Endothelial cell of umbilical vein (primary cell): ENCODE data around the gene HAND2. TPM values are rescaled to one million over a fixed set of nuclear protein-coding genes. Genes with fewer than 3 reads are reported as not detected.

Source experiments
- BruUV-seq: library from RNA; stranded (reverse); fragments of 400-500 nt; replicated peaks from 2 replicates; lab custom pipeline; 2021; lab: Mats Ljungman, UMichigan
- CTCF ChIA-PET: fragments of 300-600, 350-600 bp; sonication (Branson Sonifier 250); formaldehyde crosslinking; loops from one replicate; lab custom pipeline; 2021; ENCODE audit warnings: antibody characterized with exemption, inconsistent platforms; lab: Charles Lee
- POLR2A ChIA-PET: fragments of 300-600, 350-600 bp; sonication (Branson Sonifier 250); formaldehyde crosslinking; loops from one replicate; lab custom pipeline; 2021; ENCODE audit warnings: antibody characterized with exemption, inconsistent platforms; lab: Charles Lee
- DNase-seq: peaks from one replicate; pipeline ENCODE4 v3.0.0-alpha.2; 2011; ENCODE audit warnings: low read depth, low spot score
- FAIRE-seq: peaks from 2 replicates; lab custom pipeline; 2011; peaks lifted over from hg19 to GRCh38; lab: Jason Lieb, UNC
- H2AFZ ChIP-seq: 2 replicates; pipeline ENCODE4 v1.6.0; 2012; ENCODE audit warnings: low read depth, low read length, control low read depth, inconsistent platforms
- H3K27ac ChIP-seq: 2 replicates; pipeline ENCODE4 v1.5.1; 2011; ENCODE audit warnings: low read depth, mild to moderate bottlenecking, control low read depth, low read length, moderate library complexity; ENCODE audit not compliant: insufficient read depth
- H3K27me3 ChIP-seq, 2 experiments: 2 replicates each; pipeline versions ENCODE4 v1.6.0 to v1.6.1; 2011; ENCODE audit warnings: low read length in 2 of 2, mixed read lengths in 1 of 2; ENCODE audit not compliant: control insufficient read depth in 2 of 2, insufficient read depth in 2 of 2
- H3K36me3 ChIP-seq, 2 experiments: 2 replicates in 1 of 2; 3 replicates in 1 of 2; pipeline ENCODE4 v1.5.1; 2011; ENCODE audit warnings: low read length in 2 of 2, mild to moderate bottlenecking in 1 of 2, moderate library complexity in 1 of 2; ENCODE audit not compliant: control insufficient read depth in 2 of 2, insufficient read depth in 2 of 2; ENCODE audit errors: extremely low read depth in 1 of 2
- H3K4me1 ChIP-seq: 3 replicates; pipeline ENCODE4 v1.5.1; 2011; ENCODE audit warnings: mild to moderate bottlenecking, low read length; ENCODE audit not compliant: control insufficient read depth, insufficient read depth; ENCODE audit errors: extremely low read depth
- H3K4me2 ChIP-seq: 2 replicates; pipeline ENCODE4 v1.6.1; 2011; ENCODE audit warnings: low read length, control low read depth, mixed read lengths; ENCODE audit not compliant: insufficient read depth
- H3K4me3 ChIP-seq, 3 experiments: fragments of 200-600 bp in 1 of 3; sonication (generic), shearing (Covaris generic) in 1 of 3; replicated peaks in 1 of 3; 2 replicates each; pipeline ENCODE4 v1.5.1; 2011 to 2016; ENCODE audit warnings: control low read depth in 3 of 3, low read length in 3 of 3, mild to moderate bottlenecking in 2 of 3, inconsistent platforms in 1 of 3, low read depth in 1 of 3, moderate library complexity in 1 of 3; ENCODE audit not compliant: insufficient read depth in 1 of 3
- H3K79me2 ChIP-seq: 2 replicates; pipeline ENCODE4 v1.6.0; 2012; ENCODE audit warnings: low read length, inconsistent platforms; ENCODE audit not compliant: control insufficient read depth, insufficient read depth
- H3K9ac ChIP-seq: replicated peaks from 2 replicates; pipeline ENCODE3; 2011; ENCODE audit warnings: low read length, control low read depth; ENCODE audit not compliant: insufficient read depth; ENCODE audit errors: extremely low read depth
- H3K9me1 ChIP-seq: replicated peaks from 3 replicates; pipeline ENCODE4 v1.6.0; 2011; ENCODE audit warnings: mild to moderate bottlenecking, low read length; ENCODE audit not compliant: control insufficient read depth, insufficient read depth; ENCODE audit errors: extremely low read depth
- H3K9me3 ChIP-seq: replicated peaks from 2 replicates; pipeline ENCODE4 v1.5.1; 2012; ENCODE audit warnings: low read length, inconsistent platforms; ENCODE audit not compliant: control insufficient read depth, insufficient read depth
- H4K20me1 ChIP-seq: replicated peaks from 2 replicates; pipeline ENCODE3; 2011; ENCODE audit warnings: mild to moderate bottlenecking, low read length; ENCODE audit not compliant: control insufficient read depth, insufficient read depth; ENCODE audit errors: extremely low read depth
- CTCF ChIP-seq, 2 donors: IDR thresholded peaks; 1 replicate in 1 of 2; 2 replicates in 1 of 2; pipeline ENCODE4 v1.5.1; 2011; ENCODE audit warnings: low read length in 2 of 2, mild to moderate bottlenecking in 2 of 2, moderate library complexity in 2 of 2, control low read depth in 1 of 2, inconsistent platforms in 1 of 2, low read depth in 1 of 2; ENCODE audit not compliant: insufficient read depth in 1 of 2; ENCODE audit errors: extremely low read depth in 1 of 2
- EZH2 ChIP-seq: IDR thresholded peaks from 2 replicates; pipeline ENCODE4 v1.6.1; 2012; ENCODE audit warnings: borderline replicate concordance, low read depth, mild to moderate bottlenecking, moderate library complexity, low read length, inconsistent platforms; ENCODE audit not compliant: severe bottlenecking
- FOS ChIP-seq: IDR thresholded peaks from 2 replicates; pipeline ENCODE4 v1.6.1; 2011; ENCODE audit warnings: mild to moderate bottlenecking, low read length, moderate library complexity, borderline replicate concordance; ENCODE audit not compliant: insufficient read depth
- GATA2 ChIP-seq: IDR thresholded peaks from 2 replicates; pipeline ENCODE4 v1.7.0; 2011; ENCODE audit warnings: low read depth, mild to moderate bottlenecking, moderate library complexity, mixed read lengths, low read length; ENCODE audit not compliant: insufficient read length, insufficient read depth
- JUN ChIP-seq: IDR thresholded peaks from 2 replicates; pipeline ENCODE4 v1.6.1; 2011; ENCODE audit warnings: borderline replicate concordance, low read depth; ENCODE audit not compliant: insufficient read length, insufficient read depth
- MAX ChIP-seq: IDR thresholded peaks from 2 replicates; pipeline ENCODE4 v1.6.1; 2011; ENCODE audit not compliant: insufficient read depth, insufficient read length
- MYC ChIP-seq: IDR thresholded peaks from one replicate; pipeline ENCODE4 v1.6.1; 2011; ENCODE audit warnings: mild to moderate bottlenecking, low read depth, low read length
- POLR2A ChIP-seq: IDR thresholded peaks from 2 replicates; pipeline ENCODE4 v1.6.1; 2012; ENCODE audit warnings: low read depth, mild to moderate bottlenecking, control low read depth, low read length
- POLR2AphosphoS5 ChIP-seq: IDR thresholded peaks from 2 replicates; pipeline ENCODE4 v1.6.1; 2012; ENCODE audit warnings: low read depth, mild to moderate bottlenecking, control low read depth, low read length, moderate library complexity; ENCODE audit not compliant: insufficient read depth
- dilution Hi-C: fragments of 300-500 bp; cut with MboI; formaldehyde crosslinking; loops from one replicate; pipeline ENCODE4 v1.15.0; 2019; ENCODE audit warnings: low sequenced_read_pairs; ENCODE audit not compliant: extremely low pct_ligation_motif_present
- intact Hi-C: fragments of 100-400 bp; cut with micrococcal nuclease; formaldehyde crosslinking; loops from one replicate; pipeline ENCODE4 v1.10.0; 2022
- polyA plus RNA-seq, 4 experiments: library from polyadenylated mRNA; depleted of rRNA in 3 of 4; stranded (reverse) in 3 of 4; unstranded in 1 of 4; fragments of >200 nt; gene quantifications; 2 replicates each; pipeline versions ENCODE4 v1.2.1 to v1.2.3, GENCODE V29; 2011 to 2012; ENCODE audit warnings: missing spikeins in 1 of 4
- total RNA-seq: library from RNA; stranded (reverse); gene quantifications from 2 replicates; pipeline ENCODE4 v1.2.3, GENCODE V29; 2021

Gene HAND2
- total and polyA plus RNA-seq, 2 donors (not counting 3 experiments of a cell fraction or from before 2014, with no cell fraction given): not detected

GRCh38 chr4:173573725-173574124, 43.7 kb upstream of the HAND2 start:
- intact Hi-C loops: no loop called here
- Histone ChIP-seq H3K9ac (no peak overlapping the region), H2AFZ (no peak overlapping the region), H3K4me3 (no peak overlapping the region), H3K9me3 (no peaks in the 10 kb centered on the region), H3K4me2 (no peak overlapping the region), H4K20me1 (no peaks in the 10 kb centered on the region), H3K4me1 (no peaks in the 10 kb centered on the region), H3K79me2 (no peaks in the 10 kb centered on the region), H3K9me1 (no peaks in the 10 kb centered on the region), H3K27ac (no peak overlapping the region), H3K27me3 (no peaks in the 10 kb centered on the region), H3K36me3 (no peaks in the 10 kb centered on the region)
- POLR2A ChIA-PET: no interaction called here
- FAIRE-seq (no peak), DNase-seq (no peak)
- CTCF ChIA-PET: no interaction called here
- BruUV-seq: no TSS peak
- TF ChIP-seq EZH2: no peak
- no peak for TF ChIP-seq JUN
- no peak for TF ChIP-seq MYC
- no peak for TF ChIP-seq CTCF (IDR thresholded peaks at IDR 0.05; ENCODE audit: extremely low read depth in 1 of 2, insufficient read depth in 1 of 2, low read depth in 1 of 2, low read length in 2 of 2)
- TF ChIP-seq MAX: no peak
- no peak for TF ChIP-seq FOS
- TF ChIP-seq GATA2: no peak
- no peak for TF ChIP-seq POLR2AphosphoS5
- no peak for TF ChIP-seq POLR2A
- dilution Hi-C loops: no loop called here
